Astrocyte of the spinal cord (primary cell): Measurements from ENCODE around the gene SORBS2.

Experiments used
- DNase-seq: peaks from one replicate; pipeline ENCODE4 v3.0.0; 2011; ENCODE audit warnings: low read depth, low spot score
- H3K4me3 ChIP-seq: 2 replicates; pipeline ENCODE4 v1.5.1; 2011; ENCODE audit warnings: low read depth, mild to moderate bottlenecking, low read length, moderate library complexity
- CTCF ChIP-seq: IDR thresholded peaks from 2 replicates; pipeline ENCODE4 v1.5.1; 2012; ENCODE audit warnings: low read depth, mild to moderate bottlenecking, low read length, inconsistent platforms
- in situ Hi-C: cut with HindIII; loops from 2 replicates; pipeline ENCODE4 v1.10.0; 2017; ENCODE audit warnings: low sequenced_read_pairs

The SORBS2 gene

GRCh38 chr4:185723631-185724260 lies 88.2 kb downstream of the SORBS2 start:
- DNase-seq, result no peak
- no peak overlapping the region for H3K4me3 ChIP-seq
- in situ Hi-C loops, result no loop called here
- TF ChIP-seq CTCF, result no peak

DNA sequence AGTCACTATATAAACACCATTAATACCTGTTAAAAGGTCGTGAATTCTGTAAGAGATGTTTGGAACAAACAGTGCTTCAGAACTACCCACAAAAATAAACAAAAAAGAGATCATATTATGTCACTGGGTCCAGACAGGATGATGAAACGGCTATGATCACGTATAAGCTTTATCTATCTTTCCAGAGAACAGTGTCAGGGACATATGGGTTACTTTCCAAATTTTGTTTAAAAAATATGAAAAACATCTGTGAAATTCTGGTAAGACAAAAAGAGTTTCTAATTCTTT lies 90.0 kb downstream of the SORBS2 start:
- TF ChIP-seq CTCF, result no peak
- DNase-seq, result peak; percentile 59
- in situ Hi-C loops, result no loop called here
- H3K4me3 ChIP-seq, result no peak overlapping the region

DNA sequence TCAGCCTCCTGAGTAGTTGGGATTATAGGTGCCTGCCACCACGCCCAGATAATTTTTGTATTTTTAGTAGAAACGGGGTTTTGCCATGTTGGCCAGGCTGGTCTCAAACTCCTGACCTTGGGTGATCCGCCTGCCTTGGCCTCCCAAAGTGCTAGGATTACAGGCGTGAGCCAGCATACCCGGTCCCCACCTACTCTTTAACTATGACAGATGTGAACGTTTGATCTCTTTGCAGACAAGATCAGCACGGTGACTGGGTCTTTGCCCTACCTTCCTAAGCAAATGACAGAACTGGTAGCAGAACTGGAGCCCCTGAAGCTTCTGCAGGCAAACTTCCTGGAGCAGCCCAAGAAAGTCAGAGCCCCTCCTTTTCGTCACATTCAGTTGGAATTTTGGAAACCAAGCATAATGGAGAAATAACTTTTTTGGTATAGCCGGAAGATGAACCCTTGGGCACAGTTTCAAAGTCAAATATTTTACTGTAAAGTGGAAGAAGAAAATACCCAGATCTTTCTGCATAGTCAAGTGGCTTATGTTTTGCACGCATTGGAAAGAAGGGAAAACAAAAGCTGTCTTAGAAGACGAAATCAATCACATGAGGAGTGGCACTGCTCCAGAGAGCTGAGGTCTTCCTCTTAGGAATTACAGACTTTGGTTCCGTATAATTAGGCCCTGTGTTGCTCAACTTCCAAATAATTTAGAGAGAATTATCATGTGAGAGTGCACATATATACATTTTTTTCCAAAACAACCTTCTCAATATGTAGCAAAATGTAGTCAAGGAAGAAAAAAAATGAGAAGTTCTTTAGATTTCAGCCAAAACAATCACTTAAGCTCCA lies 90.6 kb downstream of the SORBS2 start:
- TF ChIP-seq CTCF, result no peak

DNA sequence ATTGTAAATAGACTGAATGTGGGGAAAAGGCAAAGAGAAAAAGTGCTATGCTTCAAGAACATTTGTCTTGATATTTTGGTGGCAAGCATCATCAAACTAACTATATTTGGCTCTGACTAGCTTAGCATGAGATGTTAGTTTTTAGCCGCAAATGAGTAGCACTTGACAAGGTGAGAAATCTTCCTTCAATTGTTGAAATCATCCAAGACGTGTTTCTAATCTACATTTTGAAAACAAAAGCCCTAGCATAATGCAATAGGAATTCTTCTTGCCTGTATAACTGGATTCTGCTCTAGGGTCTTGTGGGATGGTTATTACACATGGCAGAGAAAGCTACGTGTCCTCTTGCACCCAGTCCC lies 92.5 kb downstream of the SORBS2 start:
- no peak for TF ChIP-seq CTCF
- in situ Hi-C loops, result no loop called here
- H3K4me3 ChIP-seq, result no peak overlapping the region
- DNase-seq, result no peak

More for the DNA sequence above, 90.6 kb downstream of the SORBS2 start:
- no peak overlapping the region for H3K4me3 ChIP-seq
- in situ Hi-C loops, result no loop called here
- no peak for DNase-seq

GRCh38 chr4:185718578-185719499 lies 93.2 kb downstream of the SORBS2 start:
- in situ Hi-C loops, result no loop called here
- no peak for DNase-seq
- no peak for TF ChIP-seq CTCF
- H3K4me3 ChIP-seq, result no peak overlapping the region

GRCh38 chr4:185717377-185717741 lies 94.6 kb downstream of the SORBS2 start:
- in situ Hi-C loops, result no loop called here

More at GRCh38 chr4:185717377-185717741, 94.6 kb downstream of the SORBS2 start:
- DNase-seq, result no peak
- TF ChIP-seq CTCF, result no peak
- H3K4me3 ChIP-seq, result no peak overlapping the region
